Measurements from ENCODE around the gene ZNF407.

ZNF407 gene

DNA sequence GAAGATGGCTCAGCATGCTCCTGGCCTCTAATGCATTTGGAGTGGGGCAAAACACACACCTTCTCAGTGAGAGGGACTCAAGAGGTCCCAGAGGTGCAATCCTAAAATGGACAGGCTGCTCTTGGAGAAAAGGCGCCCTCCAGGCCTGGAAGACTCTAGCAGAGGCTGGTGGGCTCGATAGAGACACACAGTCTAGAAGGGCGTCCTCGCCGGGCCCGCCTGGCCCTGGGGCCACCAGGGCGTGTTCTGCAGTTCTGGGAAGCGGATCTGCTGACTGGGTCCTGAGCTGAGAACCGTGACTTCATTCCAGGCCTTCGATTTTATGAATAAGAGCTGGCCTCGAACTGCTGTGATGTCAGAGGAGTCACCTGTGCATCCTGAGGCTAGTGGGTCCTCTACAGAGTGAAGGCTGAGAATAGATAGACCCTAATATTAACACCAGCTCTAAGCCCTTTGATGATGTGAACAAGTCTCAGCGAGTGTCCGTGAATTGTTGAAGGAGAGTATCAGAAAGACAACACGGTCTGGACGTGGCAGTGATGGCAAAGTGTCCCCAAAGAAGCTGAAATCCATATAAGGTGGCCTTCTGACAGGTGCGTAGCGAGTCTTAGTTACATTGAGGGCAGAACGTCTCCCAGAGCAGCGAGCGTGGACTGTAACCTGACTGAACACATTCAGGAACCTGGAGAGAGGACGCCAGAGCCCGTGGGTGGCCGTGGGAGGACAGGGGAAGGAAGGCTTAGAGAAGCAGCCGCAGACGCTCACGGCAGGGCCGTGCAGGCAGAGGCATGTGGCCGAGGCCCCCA is 474.4 kb downstream of the ZNF407 start:
- TF ChIP-seq FOXK2 (IDR thresholded peaks at IDR 0.05) (no peak), L3MBTL2 (conservative IDR thresholded peaks at IDR 0.05) (no peak), ZNF384 (IDR thresholded peaks at IDR 0.05) (no peak), BHLHE40 (IDR thresholded peaks at IDR 0.05; ENCODE audit: borderline replicate concordance) (no peak), ELF4 (IDR thresholded peaks at IDR 0.05) (no peak), SP1 (IDR thresholded peaks at IDR 0.05) (no peak), NFRKB (IDR thresholded peaks at IDR 0.05) (no peak), FOXM1 (IDR thresholded peaks at IDR 0.05; ENCODE audit: borderline replicate concordance) (no peak), SUZ12 (IDR thresholded peaks at IDR 0.05) (no peak), CTBP1 (IDR thresholded peaks at IDR 0.05; ENCODE audit: borderline replicate concordance) (no peak), TARDBP (IDR thresholded peaks at IDR 0.05) (no peak), ARNT (IDR thresholded peaks at IDR 0.05) (no peak), LEF1 (IDR thresholded peaks at IDR 0.05; ENCODE audit: borderline replicate concordance) (no peak), FOXA1 (IDR thresholded peaks at IDR 0.05) (no peak)
- TF ChIP-seq, protein P1, sequence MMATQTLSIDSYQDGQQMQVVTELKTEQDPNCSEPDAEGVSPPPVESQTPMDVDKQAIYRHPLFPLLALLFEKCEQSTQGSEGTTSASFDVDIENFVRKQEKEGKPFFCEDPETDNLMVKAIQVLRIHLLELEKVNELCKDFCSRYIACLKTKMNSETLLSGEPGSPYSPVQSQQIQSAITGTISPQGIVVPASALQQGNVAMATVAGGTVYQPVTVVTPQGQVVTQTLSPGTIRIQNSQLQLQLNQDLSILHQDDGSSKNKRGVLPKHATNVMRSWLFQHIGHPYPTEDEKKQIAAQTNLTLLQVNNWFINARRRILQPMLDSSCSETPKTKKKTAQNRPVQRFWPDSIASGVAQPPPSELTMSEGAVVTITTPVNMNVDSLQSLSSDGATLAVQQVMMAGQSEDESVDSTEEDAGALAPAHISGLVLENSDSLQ (IDR thresholded peaks at IDR 0.05) = no peak
- ChIA-PET POLR2A (no interaction called here), CTCF (no interaction called here)
- no peak for DNase-seq (ENCODE audit: extremely low spot score)

DNA sequence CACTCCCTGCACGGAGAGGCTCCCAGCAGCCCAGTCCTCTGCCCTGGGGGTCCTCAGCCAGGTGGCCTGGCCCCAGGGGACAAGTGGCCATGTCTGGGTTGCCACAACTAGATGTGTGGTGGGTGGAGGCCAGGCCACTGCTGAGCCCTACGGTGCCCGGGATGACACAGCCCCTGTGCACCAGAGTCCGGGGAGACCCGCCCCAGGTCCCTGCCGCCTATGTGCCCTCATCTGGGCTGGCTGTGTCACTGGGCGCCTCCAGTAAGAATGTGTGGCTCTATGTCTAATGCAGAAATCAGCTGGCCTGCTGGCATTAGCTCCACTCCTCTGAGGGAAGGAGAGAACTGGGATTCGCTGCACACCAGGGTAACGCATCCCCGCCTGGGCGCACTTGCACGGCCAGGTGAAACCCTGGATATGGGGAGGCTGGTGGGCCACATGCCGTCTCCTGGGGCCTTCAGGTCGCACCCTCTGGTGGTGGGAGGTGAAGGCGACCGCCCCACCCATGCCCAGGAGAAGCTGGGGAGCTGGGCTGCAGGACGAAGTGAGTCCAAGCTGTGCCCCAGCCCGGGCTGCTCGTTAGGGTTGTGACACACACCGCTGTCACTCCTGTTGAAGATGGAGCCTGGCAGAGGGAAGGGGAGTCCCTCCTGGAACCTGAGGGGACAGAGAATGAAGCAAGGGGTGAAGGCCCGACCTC is 475.2 kb downstream of the ZNF407 start:
- CTCF ChIA-PET = no interaction called here
- POLR2A ChIA-PET = no interaction called here
- DNase-seq (ENCODE audit: extremely low spot score) = no peak
- TF ChIP-seq LEF1 (IDR thresholded peaks at IDR 0.05; ENCODE audit: borderline replicate concordance) = no peak
- TF ChIP-seq L3MBTL2 (conservative IDR thresholded peaks at IDR 0.05) = no peak
- TF ChIP-seq FOXA1 (IDR thresholded peaks at IDR 0.05) = no peak
- no peak for TF ChIP-seq SUZ12 (IDR thresholded peaks at IDR 0.05)
- no peak for TF ChIP-seq BHLHE40 (IDR thresholded peaks at IDR 0.05; ENCODE audit: borderline replicate concordance)
- TF ChIP-seq ELF4 (IDR thresholded peaks at IDR 0.05) = no peak
- no peak for TF ChIP-seq NFRKB (IDR thresholded peaks at IDR 0.05)
- TF ChIP-seq FOXM1 (IDR thresholded peaks at IDR 0.05; ENCODE audit: borderline replicate concordance) = no peak
- TF ChIP-seq, protein P1 (IDR thresholded peaks at IDR 0.05) = no peak
- no peak for TF ChIP-seq FOXK2 (IDR thresholded peaks at IDR 0.05)

DNA sequence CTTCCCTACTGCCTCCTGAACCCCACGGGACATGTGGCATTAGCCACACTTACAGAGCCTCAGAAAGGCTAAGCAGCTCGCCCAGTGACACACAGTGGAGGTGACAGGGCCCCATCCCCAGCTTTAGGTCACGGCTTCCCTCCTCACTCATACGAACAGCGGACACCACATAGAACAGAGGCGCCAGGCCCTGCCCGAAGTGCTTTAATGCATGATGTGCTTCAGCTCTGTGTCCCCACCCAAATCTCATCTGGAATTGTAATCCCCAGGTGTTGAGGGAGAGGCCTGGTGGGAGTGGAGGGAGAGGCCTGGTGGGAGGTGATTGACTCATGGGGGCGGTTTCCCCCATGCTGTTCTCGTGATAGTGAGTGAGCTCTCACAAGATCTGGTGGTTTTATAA is 476.0 kb downstream of the ZNF407 start:
- CTCF ChIA-PET = no interaction called here
- POLR2A ChIA-PET = no interaction called here
- DNase-seq (ENCODE audit: extremely low spot score) = no peak
- TF ChIP-seq ARNT (IDR thresholded peaks at IDR 0.05) (no peak), BHLHE40 (IDR thresholded peaks at IDR 0.05; ENCODE audit: borderline replicate concordance) (no peak), L3MBTL2 (conservative IDR thresholded peaks at IDR 0.05) (no peak), TARDBP (IDR thresholded peaks at IDR 0.05) (no peak), CTBP1 (IDR thresholded peaks at IDR 0.05; ENCODE audit: borderline replicate concordance) (no peak), SP1 (IDR thresholded peaks at IDR 0.05) (no peak), HDGF (IDR thresholded peaks at IDR 0.05; ENCODE audit: borderline replicate concordance) (no peak), NFRKB (IDR thresholded peaks at IDR 0.05) (no peak)
- TF ChIP-seq, protein P1 (IDR thresholded peaks at IDR 0.05) = no peak

DNA sequence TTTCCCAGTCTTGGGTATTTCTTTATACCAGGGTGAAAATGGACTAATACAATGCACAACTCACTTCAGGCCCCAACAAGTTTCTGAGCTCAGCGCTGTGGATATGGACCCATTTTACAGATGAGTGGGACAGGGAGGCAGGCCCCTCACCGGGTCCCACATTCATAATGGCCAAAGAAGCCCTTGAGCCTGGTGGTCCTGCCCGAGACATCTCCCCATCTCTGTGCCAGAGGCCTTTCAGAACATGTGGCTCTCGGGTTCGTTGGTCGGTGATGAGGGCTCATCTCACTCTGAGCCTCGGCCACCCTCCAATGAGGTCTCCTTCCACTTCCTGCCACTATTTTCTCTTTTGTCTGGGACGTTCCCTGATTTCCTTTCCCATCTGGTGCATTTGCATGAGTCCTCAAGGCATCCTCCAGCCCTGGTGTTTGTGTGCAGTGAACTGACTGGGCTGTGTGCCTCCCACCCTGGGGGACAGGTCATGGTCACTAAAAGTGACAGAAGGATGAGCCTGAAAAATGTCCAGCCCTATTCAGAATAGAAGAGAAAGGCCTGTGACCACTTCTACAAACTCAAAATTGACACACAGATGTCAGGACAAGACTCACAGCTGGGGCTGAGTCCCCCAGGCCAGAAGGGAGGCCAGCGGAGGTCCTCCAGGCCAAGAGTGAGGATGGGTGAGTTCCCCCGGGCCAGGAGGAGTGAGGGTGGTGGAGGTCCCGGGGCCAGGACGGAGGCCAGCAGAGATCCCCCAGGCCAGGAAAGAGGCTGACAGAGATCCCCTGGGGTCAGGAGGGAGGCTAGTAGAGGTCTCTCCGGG is 476.7 kb downstream of the ZNF407 start:
- DNase-seq (ENCODE audit: extremely low spot score) = no peak
- ChIA-PET CTCF (no interaction called here), POLR2A (no interaction called here)
- TF ChIP-seq TARDBP (IDR thresholded peaks at IDR 0.05) (no peak), SUZ12 (IDR thresholded peaks at IDR 0.05) (no peak), LEF1 (IDR thresholded peaks at IDR 0.05; ENCODE audit: borderline replicate concordance) (no peak), ZNF384 (IDR thresholded peaks at IDR 0.05) (no peak), ARNT (IDR thresholded peaks at IDR 0.05) (no peak)
- TF ChIP-seq, protein P1 (IDR thresholded peaks at IDR 0.05) = no peak

DNA sequence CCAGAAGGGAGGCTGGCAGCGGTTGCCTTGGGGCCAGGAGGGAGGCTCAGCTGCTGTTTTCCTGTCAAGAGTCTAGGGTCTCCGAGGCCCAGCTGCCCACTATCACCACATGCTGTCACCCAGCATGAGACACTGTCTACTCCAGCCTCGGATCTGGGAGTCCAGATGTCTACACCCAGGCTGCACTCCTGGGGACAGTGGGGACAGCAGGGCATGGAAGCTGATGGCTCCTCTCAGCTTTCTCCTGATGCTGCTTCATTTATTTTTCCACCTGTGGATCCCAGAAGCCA is 477.3 kb downstream of the ZNF407 start:
- DNase-seq (ENCODE audit: extremely low spot score) = no peak
- ChIA-PET POLR2A (no interaction called here), CTCF (no interaction called here)
- TF ChIP-seq CTBP1 (IDR thresholded peaks at IDR 0.05; ENCODE audit: borderline replicate concordance) (no peak), FOXA1 (IDR thresholded peaks at IDR 0.05) (no peak), HDGF (IDR thresholded peaks at IDR 0.05; ENCODE audit: borderline replicate concordance) (no peak), ZNF384 (IDR thresholded peaks at IDR 0.05) (no peak)
